ENCODE results near the gene AGXT2. TPM values are rescaled to one million over a fixed set of nuclear protein-coding genes. Genes with fewer than 3 reads are reported as not detected.

Gene AGXT2
- total and polyA plus RNA-seq, 2 of the 13 experiments (the other 11 are each of a cell fraction or from before 2014, with no cell fraction given), result 0.04 to 0.13 TPM

DNA sequence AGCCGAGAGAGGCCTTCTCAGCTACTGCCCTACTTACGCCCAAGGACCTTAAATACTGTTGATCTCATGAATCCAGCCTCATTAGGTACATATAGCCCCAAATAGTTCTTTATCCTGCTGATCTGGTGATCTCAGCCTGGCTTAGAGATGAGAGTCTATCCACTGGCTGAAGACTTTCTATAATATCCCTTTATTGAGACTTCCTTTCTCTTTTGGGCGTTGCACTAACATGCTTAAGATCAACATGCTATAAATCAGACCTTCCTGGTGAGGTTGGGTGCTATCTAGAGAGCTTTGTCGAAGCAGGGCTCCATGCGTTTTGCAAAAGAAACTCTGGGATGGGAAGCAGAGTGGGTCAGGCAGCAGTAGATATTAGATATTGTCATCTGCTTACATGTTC lies 44.0 kb upstream of the AGXT2 start:
- Histone ChIP-seq H2AFZ (ENCODE audit: low read length) (no peak overlapping the region), H3K9me3 (ENCODE audit: low read length) (no peaks in the 10 kb centered on the region), H4K20me1 (ENCODE audit: insufficient read depth, low read length) (no peaks in the 10 kb centered on the region), H3K79me2 (ENCODE audit: insufficient read depth, low read length) (no peaks in the 10 kb centered on the region), H3K27ac (ENCODE audit: extremely low read length, insufficient read depth, low read length) (no peak overlapping the region), H3K36me3 (replicated peaks in 1 of 2; ENCODE audit: control insufficient read depth in 1 of 2, insufficient read depth in 2 of 2, low read length in 2 of 2) (no peaks in the 10 kb centered on the region; a peak in 1 of 5 replicates), H3K9ac (ENCODE audit: insufficient read depth, low read depth, low read length) (no peak overlapping the region), H3K4me3 (replicated peaks in 1 of 3; ENCODE audit: insufficient read depth in 1 of 3, low read depth in 2 of 3, low read length in 3 of 3) (no peak overlapping the region), H3K4me2 (ENCODE audit: low read depth, low read length) (no peak overlapping the region), H3K4me1 (ENCODE audit: insufficient read depth, low read length) (peaks cover 19% of the 10 kb centered on the region), H3K27me3 (ENCODE audit: control insufficient read depth in 1 of 2, insufficient read depth in 2 of 2, low read length in 2 of 2) (no peaks in the 10 kb centered on the region)
- ChIA-PET POLR2A (no interaction called here), CTCF (ENCODE audit: low intra/inter-chr PET ratio, low total read pairs) (interaction anchor here (2.0 to 3.9 kb wide), 2 partner anchors 92 to 110 kb away, joined by 5 to 59 read pairs; no protein-coding TSS in a partner anchor)
- intact Hi-C loops (cut with micrococcal nuclease; ENCODE audit: unreplicated experiment), result no loop called here
- FAIRE-seq, result no peak
- TF ChIP-seq, protein P1, sequence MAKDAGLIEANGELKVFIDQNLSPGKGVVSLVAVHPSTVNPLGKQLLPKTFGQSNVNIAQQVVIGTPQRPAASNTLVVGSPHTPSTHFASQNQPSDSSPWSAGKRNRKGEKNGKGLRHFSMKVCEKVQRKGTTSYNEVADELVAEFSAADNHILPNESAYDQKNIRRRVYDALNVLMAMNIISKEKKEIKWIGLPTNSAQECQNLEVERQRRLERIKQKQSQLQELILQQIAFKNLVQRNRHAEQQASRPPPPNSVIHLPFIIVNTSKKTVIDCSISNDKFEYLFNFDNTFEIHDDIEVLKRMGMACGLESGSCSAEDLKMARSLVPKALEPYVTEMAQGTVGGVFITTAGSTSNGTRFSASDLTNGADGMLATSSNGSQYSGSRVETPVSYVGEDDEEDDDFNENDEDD (CRISPR knock-in tag; IDR thresholded peaks at IDR 0.05; ENCODE audit: borderline replicate concordance), result no peak
- TF ChIP-seq, protein P2, sequence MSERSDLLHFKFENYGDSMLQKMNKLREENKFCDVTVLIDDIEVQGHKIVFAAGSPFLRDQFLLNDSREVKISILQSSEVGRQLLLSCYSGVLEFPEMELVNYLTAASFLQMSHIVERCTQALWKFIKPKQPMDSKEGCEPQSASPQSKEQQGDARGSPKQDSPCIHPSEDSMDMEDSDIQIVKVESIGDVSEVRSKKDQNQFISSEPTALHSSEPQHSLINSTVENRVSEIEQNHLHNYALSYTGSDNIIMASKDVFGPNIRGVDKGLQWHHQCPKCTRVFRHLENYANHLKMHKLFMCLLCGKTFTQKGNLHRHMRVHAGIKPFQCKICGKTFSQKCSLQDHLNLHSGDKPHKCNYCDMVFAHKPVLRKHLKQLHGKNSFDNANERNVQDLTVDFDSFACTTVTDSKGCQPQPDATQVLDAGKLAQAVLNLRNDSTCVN (CRISPR knock-in tag; IDR thresholded peaks at IDR 0.05; ENCODE audit: borderline replicate concordance), result no peak
- TF ChIP-seq KDM1A (CRISPR knock-in tag; IDR thresholded peaks at IDR 0.05), result no peak
- in situ Hi-C loops (cut with HindIII; ENCODE audit: extremely low pct_ligation_motif_present, low pct_unique_long_range_greater_than_20kb), result loop anchor here (5.0 to 10.0 kb wide), 2 partner anchors 106 to 503 kb away; no protein-coding TSS in a partner anchor
- ATAC-seq, result no peak
- BruUV-seq (replicated peaks), result no TSS peak
- DNase-seq (ENCODE audit: low spot score), result no peak
- 98% methylated on average over 5 of the region's 5 CpGs for WGBS (ENCODE audit: low lambda C conversion rate)
